ENCODE data around the gene C12orf56.

Gene C12orf56, protein sequence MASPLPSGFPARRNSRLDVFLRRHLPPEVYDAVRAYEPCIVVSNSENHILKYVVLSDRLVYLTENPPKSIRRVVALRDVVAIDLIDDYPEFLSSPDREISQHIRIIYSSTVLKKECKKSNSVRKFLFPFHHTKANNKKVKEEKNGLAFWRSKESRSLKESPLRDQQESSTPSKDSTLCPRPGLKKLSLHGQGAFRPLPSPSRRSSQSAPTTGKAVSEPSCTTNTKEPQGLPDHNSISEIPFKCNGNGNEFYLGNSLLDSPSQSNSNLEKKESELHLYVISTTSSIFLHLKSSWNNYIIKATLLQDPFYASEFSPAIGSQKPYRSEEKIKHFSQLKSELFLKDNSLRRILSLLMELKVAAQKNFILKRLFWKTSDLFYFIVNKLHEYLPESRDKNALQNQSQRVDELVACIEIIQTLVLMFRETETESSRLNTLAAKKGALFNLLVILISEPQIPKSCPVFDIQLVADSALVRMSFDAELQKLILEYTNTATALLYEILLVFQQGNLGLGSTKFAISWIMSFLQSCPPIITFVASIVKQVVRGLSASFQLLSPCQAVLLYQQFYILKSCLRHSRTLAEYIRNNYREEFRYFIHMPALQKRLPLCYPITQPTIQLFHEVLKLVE

DNA sequence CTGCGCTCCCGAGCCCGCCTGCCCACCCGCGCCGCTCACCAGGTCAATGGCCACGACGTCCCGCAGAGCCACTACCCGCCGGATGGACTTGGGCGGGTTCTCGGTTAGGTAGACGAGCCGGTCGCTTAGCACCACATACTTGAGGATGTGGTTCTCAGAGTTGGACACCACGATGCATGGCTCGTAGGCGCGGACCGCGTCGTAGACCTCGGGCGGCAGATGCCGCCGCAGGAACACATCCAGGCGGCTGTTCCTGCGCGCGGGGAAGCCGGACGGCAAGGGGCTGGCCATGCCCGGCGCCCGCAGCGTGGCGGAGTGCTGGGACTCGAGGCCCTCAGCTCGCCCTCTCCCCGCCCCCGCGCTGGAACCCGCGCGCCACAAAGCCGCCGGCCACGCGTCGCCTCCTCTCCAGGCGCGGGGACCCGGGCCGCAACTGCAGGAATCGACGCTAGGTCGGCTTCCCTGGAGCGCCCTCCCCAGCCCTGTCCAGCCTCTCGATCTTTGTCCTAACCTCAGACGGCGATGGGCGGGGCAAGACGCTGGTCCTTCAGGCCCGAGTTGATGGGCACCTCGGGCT, at the start of gene C12orf56:
TSS of gene C12orf56 (minus strand) at position 484 of the 577 bp plus-strand sequence. CDS start at position 291, 193 bp downstream.
- no peaks in the 10 kb centered on the region for H3K4me1 ChIP-seq (ENCODE audit: insufficient read depth, low read length)
- peaks cover 18% of the 10 kb centered on the region; the same call in 1 of the 2 replicates for H3K27me3 ChIP-seq (ENCODE audit: insufficient read depth, low read length)
- H3K4me3 ChIP-seq (ENCODE audit: low read length) = peak within 1 kb of the TSS; percentile 68; the same call in 1 of the 2 replicates
- peak within 1 kb of the TSS; percentile 66; the same call in 1 of the 2 replicates for H3K9ac ChIP-seq (ENCODE audit: low read depth, low read length)
- no peaks in the 10 kb centered on the region for H3K9me3 ChIP-seq (ENCODE audit: insufficient read depth, low read depth, low read length)
- no peaks in the 10 kb centered on the region for H3K36me3 ChIP-seq (ENCODE audit: insufficient read depth, low read depth, low read length)
- no peak within 1 kb of the TSS for H3K27ac ChIP-seq (ENCODE audit: low read length)

GRCh38 chr12:64440100-64440499, 49.5 kb upstream of the C12orf56 start:
- Histone ChIP-seq H3K9me3 (ENCODE audit: insufficient read depth, low read depth, low read length) (no peaks in the 10 kb centered on the region), H3K36me3 (ENCODE audit: insufficient read depth, low read depth, low read length) (peaks cover 99% of the 10 kb centered on the region)

GRCh38 chr12:64433915-64434314, 43.4 kb upstream of the C12orf56 start:
- Histone ChIP-seq H3K9me3 (ENCODE audit: insufficient read depth, low read depth, low read length) (no peaks in the 10 kb centered on the region), H3K27me3 (ENCODE audit: insufficient read depth, low read length) (no peaks in the 10 kb centered on the region), H3K27ac (ENCODE audit: low read length) (no peak overlapping the region), H3K4me1 (ENCODE audit: insufficient read depth, low read length) (no peaks in the 10 kb centered on the region), H3K4me3 (ENCODE audit: low read length) (no peak overlapping the region), H3K9ac (ENCODE audit: low read depth, low read length) (no peak overlapping the region), H3K36me3 (ENCODE audit: insufficient read depth, low read depth, low read length) (peaks cover 99% of the 10 kb centered on the region)

More at GRCh38 chr12:64440100-64440499, 49.5 kb upstream of the C12orf56 start:
- Histone ChIP-seq H3K4me1 (ENCODE audit: insufficient read depth, low read length) (no peaks in the 10 kb centered on the region), H3K27me3 (ENCODE audit: insufficient read depth, low read length) (no peaks in the 10 kb centered on the region), H3K27ac (ENCODE audit: low read length) (no peak overlapping the region), H3K9ac (ENCODE audit: low read depth, low read length) (no peak overlapping the region), H3K4me3 (ENCODE audit: low read length) (no peak overlapping the region)

GRCh38 chr12:64431791-64432190, 41.2 kb upstream of the C12orf56 start:
- Histone ChIP-seq H3K9ac (ENCODE audit: low read depth, low read length) (no peak overlapping the region), H3K36me3 (ENCODE audit: insufficient read depth, low read depth, low read length) (peaks cover 99% of the 10 kb centered on the region)

GRCh38 chr12:64430886-64431285, 40.3 kb upstream of the C12orf56 start:
- Histone ChIP-seq H3K27ac (ENCODE audit: low read length) (no peak overlapping the region), H3K9ac (ENCODE audit: low read depth, low read length) (no peak overlapping the region), H3K4me1 (ENCODE audit: insufficient read depth, low read length) (no peaks in the 10 kb centered on the region), H3K36me3 (ENCODE audit: insufficient read depth, low read depth, low read length) (peaks cover 99% of the 10 kb centered on the region), H3K9me3 (ENCODE audit: insufficient read depth, low read depth, low read length) (no peaks in the 10 kb centered on the region), H3K4me3 (ENCODE audit: low read length) (no peak overlapping the region), H3K27me3 (ENCODE audit: insufficient read depth, low read length) (no peaks in the 10 kb centered on the region)

More at GRCh38 chr12:64431791-64432190, 41.2 kb upstream of the C12orf56 start:
- Histone ChIP-seq H3K4me3 (ENCODE audit: low read length) (no peak overlapping the region), H3K27me3 (ENCODE audit: insufficient read depth, low read length) (no peaks in the 10 kb centered on the region), H3K9me3 (ENCODE audit: insufficient read depth, low read depth, low read length) (no peaks in the 10 kb centered on the region), H3K27ac (ENCODE audit: low read length) (no peak overlapping the region), H3K4me1 (ENCODE audit: insufficient read depth, low read length) (no peaks in the 10 kb centered on the region)

DNA sequence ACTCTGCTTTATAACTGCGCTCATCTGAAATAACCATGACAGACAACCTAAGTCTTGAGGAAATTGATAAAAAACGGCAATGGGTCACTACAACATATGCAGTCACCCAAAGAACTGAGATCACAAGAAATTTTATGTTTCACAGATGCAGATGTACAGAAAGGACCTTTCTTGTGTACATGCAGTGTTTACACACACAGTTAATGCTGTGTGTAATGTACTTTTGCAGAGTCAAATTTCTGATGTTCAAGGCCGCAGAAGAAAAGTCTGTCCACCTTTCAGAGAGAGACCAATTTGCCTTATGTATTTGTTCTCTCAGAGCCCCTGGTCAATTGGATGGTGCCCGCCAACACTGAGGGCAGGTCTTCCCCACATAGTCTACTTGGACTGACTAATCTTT, 38.4 kb upstream of the C12orf56 start:
- no peaks in the 10 kb centered on the region for H3K9me3 ChIP-seq (ENCODE audit: insufficient read depth, low read depth, low read length)
- H3K9ac ChIP-seq (ENCODE audit: low read depth, low read length) = no peak overlapping the region
- H3K4me3 ChIP-seq (ENCODE audit: low read length) = no peak overlapping the region
- no peak overlapping the region for H3K27ac ChIP-seq (ENCODE audit: low read length)
- H3K36me3 ChIP-seq (ENCODE audit: insufficient read depth, low read depth, low read length) = peaks cover 100% of the 10 kb centered on the region
- H3K27me3 ChIP-seq (ENCODE audit: insufficient read depth, low read length) = no peaks in the 10 kb centered on the region
- no peaks in the 10 kb centered on the region for H3K4me1 ChIP-seq (ENCODE audit: insufficient read depth, low read length)

GRCh38 chr12:64427988-64428387, 37.4 kb upstream of the C12orf56 start:
- peaks cover 100% of the 10 kb centered on the region for H3K36me3 ChIP-seq (ENCODE audit: insufficient read depth, low read depth, low read length)
- H3K27ac ChIP-seq (ENCODE audit: low read length) = no peak overlapping the region
- no peaks in the 10 kb centered on the region for H3K9me3 ChIP-seq (ENCODE audit: insufficient read depth, low read depth, low read length)
- no peak overlapping the region for H3K9ac ChIP-seq (ENCODE audit: low read depth, low read length)
- no peak overlapping the region for H3K4me3 ChIP-seq (ENCODE audit: low read length)
- H3K4me1 ChIP-seq (ENCODE audit: insufficient read depth, low read length) = no peaks in the 10 kb centered on the region
- no peaks in the 10 kb centered on the region for H3K27me3 ChIP-seq (ENCODE audit: insufficient read depth, low read length)

- peaks cover 99% of the 10 kb centered on the region for H3K36me3 ChIP-seq (ENCODE audit: insufficient read depth, low read depth, low read length)
- H3K4me1 ChIP-seq (ENCODE audit: insufficient read depth, low read length) = no peaks in the 10 kb centered on the region
- H3K27ac ChIP-seq (ENCODE audit: low read length) = no peak overlapping the region
- no peak overlapping the region for H3K9ac ChIP-seq (ENCODE audit: low read depth, low read length)
- no peak overlapping the region for H3K4me3 ChIP-seq (ENCODE audit: low read length)
- H3K27me3 ChIP-seq (ENCODE audit: insufficient read depth, low read length) = no peaks in the 10 kb centered on the region
- H3K9me3 ChIP-seq (ENCODE audit: insufficient read depth, low read depth, low read length) = no peaks in the 10 kb centered on the region
These were observed 29.1 kb upstream of the C12orf56 start for GRCh38 chr12:64419696-64420095.

DNA sequence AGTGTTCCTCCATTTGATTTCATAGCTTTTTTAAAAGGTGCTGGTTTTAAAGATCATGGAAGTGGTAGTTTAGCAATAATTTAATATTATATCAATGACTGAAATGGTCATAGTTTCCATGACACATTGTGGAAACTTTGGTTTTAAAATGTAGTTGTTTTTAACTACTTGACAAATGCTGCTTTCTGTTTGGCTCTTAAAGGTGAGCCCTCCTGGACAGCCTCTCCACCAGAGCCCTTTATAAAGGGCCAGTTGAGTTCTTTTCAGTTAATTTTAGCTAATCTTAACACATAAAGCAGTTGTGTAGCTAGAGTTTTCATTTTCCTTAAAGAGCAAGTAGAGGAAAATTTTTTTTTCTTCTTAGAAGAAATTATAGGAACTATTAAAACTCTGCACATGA, 27.7 kb upstream of the C12orf56 start:
- Histone ChIP-seq H3K4me3 (ENCODE audit: low read length) (no peak overlapping the region), H3K4me1 (ENCODE audit: insufficient read depth, low read length) (no peaks in the 10 kb centered on the region), H3K9me3 (ENCODE audit: insufficient read depth, low read depth, low read length) (no peaks in the 10 kb centered on the region), H3K27ac (ENCODE audit: low read length) (no peak overlapping the region), H3K9ac (ENCODE audit: low read depth, low read length) (no peak overlapping the region), H3K27me3 (ENCODE audit: insufficient read depth, low read length) (no peaks in the 10 kb centered on the region), H3K36me3 (ENCODE audit: insufficient read depth, low read depth, low read length) (peaks cover 99% of the 10 kb centered on the region)

GRCh38 chr12:64413884-64414283, 23.3 kb upstream of the C12orf56 start:
- Histone ChIP-seq H3K27ac (ENCODE audit: low read length) (no peak overlapping the region), H3K36me3 (ENCODE audit: insufficient read depth, low read depth, low read length) (peaks cover 92% of the 10 kb centered on the region), H3K9ac (ENCODE audit: low read depth, low read length) (no peak overlapping the region), H3K4me1 (ENCODE audit: insufficient read depth, low read length) (no peaks in the 10 kb centered on the region), H3K27me3 (ENCODE audit: insufficient read depth, low read length) (no peaks in the 10 kb centered on the region), H3K9me3 (ENCODE audit: insufficient read depth, low read depth, low read length) (no peaks in the 10 kb centered on the region), H3K4me3 (ENCODE audit: low read length) (no peak overlapping the region)

DNA sequence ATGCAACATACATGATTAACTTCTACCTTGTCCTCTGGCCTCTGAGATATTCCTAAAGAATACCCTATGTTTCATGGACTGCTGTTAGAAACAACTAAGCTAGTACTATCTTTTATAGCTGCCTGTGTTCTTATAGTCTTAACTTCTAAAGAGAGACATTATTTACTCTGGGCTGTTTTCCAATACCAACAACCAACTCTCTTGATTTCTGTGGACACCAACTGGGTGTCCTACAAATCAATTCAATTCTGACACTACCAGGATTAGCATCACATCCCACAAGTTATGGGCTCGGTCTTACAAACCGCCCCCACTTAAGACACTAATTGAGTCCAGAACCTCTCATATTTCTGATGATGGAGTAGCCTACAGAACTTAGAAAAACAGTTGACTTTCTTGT, 21.9 kb upstream of the C12orf56 start:
- H3K27ac ChIP-seq (ENCODE audit: low read length) = no peak overlapping the region
- H3K9me3 ChIP-seq (ENCODE audit: insufficient read depth, low read depth, low read length) = no peaks in the 10 kb centered on the region
- peaks cover 2% of the 10 kb centered on the region; the same call in 1 of the 2 replicates for H3K4me1 ChIP-seq (ENCODE audit: insufficient read depth, low read length)
- peaks cover 84% of the 10 kb centered on the region for H3K36me3 ChIP-seq (ENCODE audit: insufficient read depth, low read depth, low read length)
- H3K9ac ChIP-seq (ENCODE audit: low read depth, low read length) = no peak overlapping the region
- no peaks in the 10 kb centered on the region for H3K27me3 ChIP-seq (ENCODE audit: insufficient read depth, low read length)
- H3K4me3 ChIP-seq (ENCODE audit: low read length) = no peak overlapping the region
